GM19043 (cell line): ENCODE results near the gene ELOVL2.
"Not testable (repeated sequence)": the region's sequence is repeated elsewhere in the genome, so short reads cannot be mapped to it uniquely, and the experiment has no call there.

Experiments used
- ATAC-seq: cut with Tn5 transposase; IDR thresholded peaks from one replicate; pipeline ENCODE4 v1.9.1; 2021; ENCODE audit warnings: low read depth; ENCODE audit not compliant: unreplicated experiment

Gene ELOVL2

GRCh38 chr6:10993896-10994295 is 50.2 kb downstream of the ELOVL2 start:
- no peak for ATAC-seq

DNA sequence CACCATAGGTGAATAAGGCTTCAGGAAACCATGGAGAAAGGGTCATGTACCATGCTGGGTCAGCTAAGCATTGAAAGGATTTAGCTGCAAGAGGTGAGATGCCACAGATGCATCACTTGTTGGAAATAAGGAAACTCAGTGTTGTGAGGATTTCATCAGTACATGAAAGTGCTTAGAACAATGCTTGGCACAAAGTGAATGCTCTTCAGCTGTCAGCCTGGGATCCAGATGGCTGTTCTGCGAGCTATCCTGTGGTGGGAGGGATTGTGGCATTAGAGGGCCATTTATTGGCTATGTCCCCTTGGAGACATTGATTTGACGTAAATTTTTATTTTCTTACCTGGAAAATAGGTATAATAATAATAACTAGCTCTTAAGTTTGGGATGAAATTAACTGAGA is 53.0 kb downstream of the ELOVL2 start:
- no peak for ATAC-seq

DNA sequence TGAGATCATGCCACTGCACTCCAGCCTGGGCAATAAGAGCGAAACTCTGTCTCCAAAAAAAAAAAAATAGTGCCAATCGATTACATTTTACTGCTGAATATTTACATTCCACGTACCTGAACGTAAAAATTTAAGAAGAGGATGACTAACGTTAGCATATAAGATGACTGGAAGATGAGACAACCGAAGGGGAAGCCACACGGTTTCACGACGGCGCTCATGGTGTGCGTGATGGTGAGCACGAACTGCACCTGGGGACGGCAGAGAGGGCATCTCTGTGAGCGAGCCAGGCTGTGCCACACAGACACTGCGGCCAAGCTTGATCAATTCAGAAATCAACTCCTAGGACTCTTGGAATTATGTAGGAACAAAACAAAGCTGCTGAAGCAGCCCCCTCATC is 54.5 kb downstream of the ELOVL2 start:
- ATAC-seq, result no peak

DNA sequence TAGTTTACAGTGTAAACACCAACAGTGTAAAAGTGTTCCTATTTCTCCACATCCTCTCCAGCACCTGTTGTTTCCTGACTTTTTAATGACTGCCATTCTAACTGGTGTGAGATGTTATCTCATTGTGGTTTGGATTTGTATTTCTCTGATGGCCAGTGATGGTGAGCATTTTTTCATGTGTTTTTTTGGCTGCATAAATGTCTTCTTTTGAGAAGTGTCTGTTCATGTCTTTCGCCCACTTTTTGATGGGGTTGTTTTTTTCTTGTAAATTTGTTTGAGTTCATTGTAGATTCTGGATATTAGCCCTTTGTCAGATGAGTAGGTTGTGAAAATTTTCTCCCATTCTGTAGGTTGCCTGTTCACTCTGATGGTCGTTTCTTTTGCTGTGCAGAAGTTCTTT is 59.1 kb downstream of the ELOVL2 start:
- not testable (repeated sequence) for ATAC-seq

DNA sequence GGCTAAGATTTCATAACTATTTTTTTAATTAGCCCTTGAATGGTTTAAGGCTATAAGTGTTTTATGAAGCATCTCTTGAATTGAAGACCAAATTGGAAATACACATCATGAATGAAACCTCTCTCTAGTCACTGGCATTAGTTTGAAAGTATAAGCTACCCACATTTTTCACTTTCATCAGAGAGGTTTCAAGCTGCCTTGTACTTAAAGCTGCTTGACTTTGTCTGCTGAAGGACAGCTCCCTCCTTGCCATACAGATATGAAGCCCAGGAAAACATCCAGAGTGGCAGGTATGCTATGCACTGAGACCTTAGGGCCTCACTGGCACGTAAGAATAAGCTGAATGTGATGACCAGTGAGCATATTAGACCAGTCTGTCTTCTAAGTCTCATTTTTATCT is 62.7 kb downstream of the ELOVL2 start:
- no peak for ATAC-seq

DNA sequence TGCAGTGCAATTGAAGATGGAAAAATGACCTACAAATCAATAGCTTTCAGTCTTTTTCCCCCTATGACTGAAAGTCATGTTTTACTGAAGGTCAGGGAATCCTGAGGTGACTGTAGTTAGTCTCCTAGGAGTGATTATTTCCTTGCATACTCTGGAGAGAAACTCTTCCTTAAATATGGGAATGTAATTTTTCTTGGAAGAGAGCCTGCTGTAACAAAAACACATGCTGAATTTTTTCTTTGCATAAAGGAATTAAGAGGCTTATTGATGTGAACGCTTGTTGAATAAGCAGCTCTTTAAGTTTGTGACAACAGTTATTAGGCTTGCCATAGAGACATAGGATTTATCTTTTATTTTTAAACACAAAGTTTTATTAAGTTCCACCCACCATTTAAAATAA is 64.5 kb downstream of the ELOVL2 start:
- no peak for ATAC-seq

DNA sequence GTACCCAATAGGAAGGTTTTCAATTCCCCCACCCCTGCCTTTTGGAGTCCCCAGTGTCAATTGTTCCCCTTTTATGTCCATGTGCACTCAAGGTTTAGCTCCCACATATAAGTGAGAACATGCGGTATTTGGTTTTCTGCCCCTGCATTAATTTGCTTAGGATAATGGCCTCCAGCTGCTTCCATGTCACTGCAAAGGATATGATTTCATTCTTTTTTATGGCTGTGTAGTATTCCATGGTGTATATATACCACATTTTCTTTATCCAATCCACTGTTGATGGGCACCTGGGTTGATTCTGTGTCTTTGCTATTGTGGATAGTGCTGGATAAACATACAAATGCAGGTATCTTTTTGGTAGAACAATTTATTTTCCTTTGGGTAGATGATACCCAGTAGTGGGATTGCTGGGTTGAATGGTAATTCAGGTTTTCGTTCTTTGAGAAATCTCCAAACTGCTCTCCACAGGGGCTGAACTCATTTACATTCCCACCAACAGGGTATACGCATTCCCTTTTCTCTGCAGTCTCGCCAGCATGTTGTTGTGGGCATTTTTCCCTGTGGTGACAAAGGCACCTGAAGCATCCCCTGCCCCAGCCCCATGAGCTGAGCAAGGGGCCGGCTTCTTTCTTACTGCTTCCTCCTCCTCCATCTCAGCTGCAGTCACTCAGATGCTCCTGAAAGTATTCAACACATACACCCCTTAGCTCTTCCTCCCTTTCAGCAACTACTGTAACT is 66.7 kb downstream of the ELOVL2 start:
- no peak for ATAC-seq

DNA sequence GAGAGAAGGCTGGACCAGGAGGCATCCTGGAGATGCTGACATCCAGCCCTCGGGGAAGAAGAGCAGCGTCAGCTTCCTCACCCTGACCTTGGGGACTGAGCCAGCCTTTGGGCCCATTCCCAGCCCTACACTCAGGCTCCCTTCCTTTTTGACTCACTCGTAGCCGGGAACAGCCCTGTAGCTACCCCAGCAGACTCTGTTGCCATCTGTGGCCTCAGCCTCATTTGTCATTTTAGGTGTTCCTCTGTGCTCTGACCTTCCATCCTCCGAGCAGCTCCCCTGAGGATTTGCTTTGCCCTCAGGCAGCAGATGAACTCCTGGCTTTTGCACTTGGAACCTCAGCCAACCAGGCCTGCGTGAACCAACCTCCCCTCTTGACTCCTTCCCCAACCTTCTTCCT is 67.5 kb downstream of the ELOVL2 start:
- no peak for ATAC-seq

DNA sequence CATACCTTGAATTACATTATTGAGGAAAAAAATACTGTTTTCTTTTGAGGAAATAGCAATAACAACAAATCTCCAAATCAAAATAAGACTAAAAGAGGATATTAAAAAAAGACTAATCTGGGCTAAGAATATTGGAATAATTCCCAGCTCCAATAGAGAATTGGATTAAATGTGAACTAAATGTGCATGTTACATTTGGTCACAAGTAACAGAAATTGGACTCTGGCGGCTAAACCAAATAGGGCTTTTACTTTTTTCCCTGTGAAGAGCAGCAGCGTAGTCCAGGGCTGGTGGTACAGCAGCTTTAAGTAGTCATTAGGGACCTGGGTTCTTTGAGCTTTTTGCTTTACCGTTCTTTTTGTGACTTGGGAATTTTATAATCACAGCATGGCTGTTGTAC is 71.9 kb downstream of the ELOVL2 start:
- no peak for ATAC-seq

DNA sequence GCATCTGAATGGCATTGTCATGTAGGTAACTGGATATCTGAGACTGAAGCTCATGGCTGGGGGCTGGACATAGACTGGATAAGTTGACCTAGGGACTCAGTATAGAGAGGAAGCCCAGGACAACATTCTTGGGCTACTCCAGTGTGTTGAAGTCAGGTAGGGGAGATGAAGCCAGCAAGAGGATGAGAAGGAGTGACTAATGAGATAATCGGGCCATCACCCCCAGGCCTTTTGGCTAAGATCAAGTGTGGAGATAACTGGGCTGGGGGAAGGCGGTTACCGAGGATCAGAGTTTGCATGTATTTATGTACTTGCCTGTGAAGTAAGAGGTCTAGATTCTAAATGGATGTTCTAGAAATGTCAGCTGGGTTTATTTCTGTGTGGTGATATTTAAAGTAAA is 73.4 kb downstream of the ELOVL2 start:
- ATAC-seq, result no peak

DNA sequence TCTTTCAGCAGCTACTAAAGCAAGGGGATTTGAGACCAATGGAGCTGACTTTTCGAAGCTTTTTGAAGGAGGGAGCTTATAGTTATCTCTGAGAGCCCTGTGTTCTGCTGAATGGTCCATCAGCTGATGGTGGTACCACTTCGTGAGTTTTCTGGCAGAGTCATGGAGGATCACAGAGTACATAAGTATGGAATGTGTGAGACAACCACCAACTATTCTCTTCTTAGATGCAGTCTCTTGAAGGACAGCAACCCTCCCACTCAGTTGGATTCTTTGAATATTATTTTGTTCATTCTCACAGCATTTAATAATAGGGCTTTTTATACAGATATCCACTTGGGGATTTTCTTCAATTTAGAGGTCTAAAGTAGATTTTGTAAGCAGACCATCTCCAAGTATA is 75.3 kb downstream of the ELOVL2 start:
- no peak for ATAC-seq

- peak; percentile 73 for ATAC-seq
Measured at GRCh38 chr6:10964684-10965083, 79.4 kb downstream of the ELOVL2 start.

DNA sequence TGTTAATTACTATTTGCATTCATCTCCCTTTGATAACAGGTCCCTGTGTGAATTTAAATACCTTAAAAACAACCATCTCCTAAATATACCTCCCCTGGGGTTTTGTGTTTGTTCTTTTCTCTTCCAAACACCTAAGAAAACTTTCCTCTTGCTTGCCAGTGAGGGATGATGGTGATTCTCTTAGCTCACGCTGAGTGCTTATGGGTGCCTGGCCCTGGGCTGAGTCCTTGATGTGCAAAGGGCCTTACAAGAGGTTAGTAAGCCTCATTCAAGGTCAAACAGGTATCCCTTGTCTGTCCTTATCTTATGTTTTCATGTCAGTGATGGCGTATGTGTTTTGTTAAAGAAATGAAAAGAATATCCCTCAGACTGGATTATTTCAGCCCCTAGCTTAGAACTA is 81.0 kb downstream of the ELOVL2 start:
- ATAC-seq, result no peak

DNA sequence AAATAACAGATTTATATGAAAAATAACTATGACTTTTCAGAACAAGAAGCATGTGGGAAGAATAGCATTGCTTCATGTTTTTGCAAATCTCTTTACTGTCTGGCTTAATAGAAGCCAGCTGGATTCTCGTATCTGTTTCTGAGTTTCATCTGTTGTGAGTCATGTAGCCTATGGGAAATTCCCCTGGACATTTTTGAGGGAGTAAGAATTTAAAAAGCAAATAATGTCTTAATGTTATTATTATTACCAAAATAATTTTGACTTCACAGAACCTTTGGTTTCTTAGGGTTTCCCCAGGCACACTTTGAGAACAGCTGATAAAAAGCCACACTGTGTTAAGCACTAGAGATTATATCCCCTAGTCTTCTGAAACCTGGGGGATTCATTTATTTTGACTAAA is 81.4 kb downstream of the ELOVL2 start:
- ATAC-seq, result no peak

- no peak for ATAC-seq
Measured at GRCh38 chr6:10961837-10962236, 82.3 kb downstream of the ELOVL2 start.

- no peak for ATAC-seq
Measured at GRCh38 chr6:10960171-10960570, 83.9 kb downstream of the ELOVL2 start.

DNA sequence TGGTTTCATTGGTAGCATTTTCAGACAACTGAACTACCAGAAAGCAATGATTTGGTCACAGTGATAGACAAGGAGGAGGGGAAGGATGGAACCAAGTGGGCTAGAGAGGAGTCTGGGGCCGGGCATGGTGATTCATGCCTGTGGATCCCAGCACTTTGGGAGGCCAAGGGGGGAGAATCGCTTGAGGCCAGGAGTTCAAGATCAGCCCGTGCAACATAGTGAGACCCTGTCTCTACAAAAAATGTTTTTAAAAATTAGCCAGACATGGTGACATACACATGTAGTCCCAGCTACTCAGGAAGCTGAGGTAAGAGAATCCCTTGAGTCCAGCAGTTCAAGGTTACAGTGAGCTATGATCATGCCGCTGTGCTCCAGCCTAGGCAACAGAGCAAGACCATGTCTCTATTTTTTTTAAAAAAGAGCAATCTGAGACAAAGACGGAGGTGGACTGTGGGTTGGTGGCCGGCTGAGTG is 86.7 kb downstream of the ELOVL2 start:
- no peak for ATAC-seq

GRCh38 chr6:10956776-10957175 is 87.3 kb downstream of the ELOVL2 start:
- no peak for ATAC-seq

- ATAC-seq, result no peak
Measured at GRCh38 chr6:10954590-10955010, 89.5 kb downstream of the ELOVL2 start.

GRCh38 chr6:10951675-10952282 is 92.3 kb downstream of the ELOVL2 start:
- ATAC-seq, result no peak

GRCh38 chr6:10949579-10950490 is 94.3 kb downstream of the ELOVL2 start:
- no peak for ATAC-seq
